Cerebellar nuclear complex (tissue), 1 donor: ENCODE results near the gene PARP14.

Experiments
- DNase-seq, 2 experiments: peaks; one replicate each; lab custom pipeline; 2025; lab: John Stamatoyannopoulos, UW

Gene PARP14

DNA sequence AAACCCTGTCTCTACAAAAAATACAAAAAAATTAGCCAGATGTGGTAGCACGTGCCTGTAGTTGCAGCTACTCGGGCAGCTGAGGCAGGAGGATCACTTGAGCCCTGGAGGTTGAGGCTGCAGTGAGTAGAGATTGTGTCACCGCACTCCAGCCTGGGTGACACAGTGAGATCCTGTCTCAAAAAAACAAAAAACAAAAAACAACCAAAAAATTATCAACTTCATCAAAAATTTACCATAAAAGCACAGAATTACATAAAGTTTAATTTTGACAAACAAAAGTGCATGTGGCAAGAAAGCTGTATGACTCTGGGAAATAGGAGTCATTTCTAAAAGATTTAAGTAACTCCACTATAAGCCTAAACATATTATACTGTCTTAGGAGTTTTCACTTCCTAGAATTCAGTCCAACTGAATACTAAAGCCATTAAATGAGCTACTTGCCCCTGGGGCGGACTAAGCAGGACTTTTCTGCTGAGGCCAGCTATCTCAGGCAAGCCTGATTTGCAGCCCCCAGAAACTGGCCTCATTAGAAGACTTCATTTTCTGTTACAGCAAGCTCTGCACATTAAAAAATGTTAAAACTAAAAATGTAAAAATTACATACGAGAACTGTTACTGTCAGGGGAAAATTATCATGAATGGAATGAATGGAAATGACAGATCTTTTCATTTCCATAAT, 90.0 kb downstream of the PARP14 start:
- DNase-seq, result no peak

- no peak for DNase-seq
These were observed 92.2 kb downstream of the PARP14 start for GRCh38 chr3:122772827-122773226.

GRCh38 chr3:122773944-122774509, 93.4 kb downstream of the PARP14 start:
- no peak for DNase-seq

GRCh38 chr3:122774564-122774963, 93.9 kb downstream of the PARP14 start:
- no peak for DNase-seq

- DNase-seq, result no peak
These were observed 96.2 kb downstream of the PARP14 start for GRCh38 chr3:122776675-122777468.

- no peak for DNase-seq
These were observed 96.9 kb downstream of the PARP14 start for GRCh38 chr3:122777563-122777962.
